CD4-positive, alpha-beta memory T cell (primary cell): Measurements from ENCODE around the gene MACROD2. TPM values are rescaled to one million over a fixed set of nuclear protein-coding genes. Genes with fewer than 3 reads are reported as not detected.

ENCODE experiments used
- CTCF ChIA-PET: fragments of 350-600 bp; sonication (Branson Sonifier 250); formaldehyde crosslinking; loops from one replicate; lab custom pipeline; 2021; ENCODE audit warnings: inconsistent platforms; ENCODE audit not compliant: partially characterized antibody; lab: Charles Lee
- POLR2A ChIA-PET: fragments of 350-600 bp; sonication (Branson Sonifier 250); formaldehyde crosslinking; loops from one replicate; lab custom pipeline; 2021; ENCODE audit not compliant: partially characterized antibody; lab: Charles Lee
- DNase-seq, 5 donors: peaks; one replicate each; pipeline versions ENCODE4 v3.0.0 to v3.0.0-alpha.2; 2020 to 2022; ENCODE audit warnings: mixed read lengths in 1 of 5
- H3K27ac ChIP-seq: one replicate; pipeline ENCODE4 v1.7.0; 2013; ENCODE audit warnings: low read depth, low read length
- H3K27me3 ChIP-seq: 2 replicates; pipeline ENCODE4 v1.7.0; 2013; ENCODE audit warnings: mild to moderate bottlenecking, low read length, moderate library complexity; ENCODE audit not compliant: insufficient read depth
- H3K36me3 ChIP-seq: 2 replicates; pipeline ENCODE4 v1.7.0; 2013; ENCODE audit warnings: mild to moderate bottlenecking, low read length, moderate library complexity; ENCODE audit not compliant: insufficient read depth
- H3K4me1 ChIP-seq: 2 replicates; pipeline ENCODE4 v1.7.0; 2013; ENCODE audit warnings: mild to moderate bottlenecking, low read length, moderate library complexity; ENCODE audit not compliant: insufficient read depth
- H3K4me3 ChIP-seq, 2 donors: one replicate each; pipeline ENCODE4 v1.7.0; 2013; ENCODE audit warnings: low read length in 2 of 2, mild to moderate bottlenecking in 1 of 2
- H3K9me3 ChIP-seq, 2 donors: one replicate each; pipeline ENCODE4 v1.7.0; 2013; ENCODE audit warnings: low read length in 2 of 2, control low read depth in 1 of 2; ENCODE audit not compliant: control insufficient read depth in 1 of 2
- H3K27ac Mint-ChIP-seq, 7 donors: one replicate each; pipeline ENCODE4 v1.8.0; 2020 to 2021; ENCODE audit warnings: mixed read lengths in 7 of 7, mild to moderate bottlenecking in 6 of 7, inconsistent platforms in 3 of 7, moderate library complexity in 3 of 7
- H3K27me3 Mint-ChIP-seq, 2 donors: one replicate each; pipeline ENCODE4 v1.8.0; 2020 to 2021; ENCODE audit warnings: mixed read lengths in 2 of 2
- H3K36me3 Mint-ChIP-seq, 2 donors: one replicate each; pipeline ENCODE4 v1.8.0; 2020 to 2021; ENCODE audit warnings: mixed read lengths in 2 of 2, inconsistent platforms in 1 of 2, mild to moderate bottlenecking in 1 of 2
- H3K4me1 Mint-ChIP-seq, 4 donors: one replicate each; pipeline ENCODE4 v1.8.0; 2020 to 2021; ENCODE audit warnings: mixed read lengths in 4 of 4, mild to moderate bottlenecking in 1 of 4
- H3K4me3 Mint-ChIP-seq, 8 donors: one replicate each; pipeline ENCODE4 v1.8.0; 2020 to 2021; ENCODE audit warnings: mixed read lengths in 8 of 8, mild to moderate bottlenecking in 7 of 8, moderate library complexity in 6 of 8, inconsistent platforms in 3 of 8
- H3K9me3 Mint-ChIP-seq, 8 donors: one replicate each; pipeline ENCODE4 v1.8.0; 2020 to 2021; ENCODE audit warnings: mixed read lengths in 8 of 8, mild to moderate bottlenecking in 5 of 8, inconsistent platforms in 3 of 8, moderate library complexity in 1 of 8
- intact Hi-C: fragments of 100-400 bp; cut with micrococcal nuclease; formaldehyde crosslinking; loops from one replicate; pipeline ENCODE4 v1.15.1; 2023
- polyA plus RNA-seq, 2 donors: library from polyadenylated mRNA; unstranded; fragments of 300-500 nt; fragmentation: Illumina TruSeq; gene quantifications; one replicate each; pipeline ENCODE4 v1.2.3, GENCODE V29; 2021
- total RNA-seq, 2 experiments: library from RNA; stranded (reverse); gene quantifications; one replicate each; pipeline ENCODE4 v1.2.3, GENCODE V29; 2021

The MACROD2 gene
- total and polyA plus RNA-seq, 4 experiments from 2014 or later: not detected

DNA sequence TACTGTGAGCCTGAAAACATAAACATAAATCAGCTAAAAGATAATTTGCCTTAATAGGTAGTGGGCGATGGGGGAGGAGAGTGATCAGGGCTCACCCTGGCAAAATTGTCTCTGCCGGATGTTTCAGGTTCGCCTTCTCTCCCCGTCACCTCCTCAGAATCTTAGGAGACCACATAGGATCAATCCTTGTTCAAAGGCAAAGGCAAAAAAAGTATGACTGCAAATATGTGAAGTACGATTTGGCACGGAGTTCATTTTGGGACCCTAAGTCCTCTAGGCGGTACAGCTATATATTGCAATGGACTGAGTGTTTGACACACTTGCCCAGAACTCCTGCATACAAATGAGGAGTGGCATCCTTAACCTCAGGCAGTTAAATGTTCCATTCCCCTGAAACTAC, 991.3 kb downstream of the MACROD2 start:
- Mint-ChIP-seq H3K4me1 (no peaks in the 10 kb centered on the region), H3K27ac (no peak overlapping the region), H3K36me3 (peaks cover 0 to 2% of the 10 kb centered on the region in 2 donors), H3K9me3 (peaks cover 0 to 28% (median 14%) of the 10 kb centered on the region in 8 donors), H3K4me3 (no peak overlapping the region), H3K27me3 (no peaks in the 10 kb centered on the region)
- H3K36me3 ChIP-seq: no peaks in the 10 kb centered on the region
- intact Hi-C loops: no loop called here
- DNase-seq: no peak
- no peaks in the 10 kb centered on the region for H3K4me1 ChIP-seq
- ChIA-PET CTCF (no interaction called here), POLR2A (no interaction called here)
- H3K4me3 ChIP-seq: no peak overlapping the region
- no peak overlapping the region for H3K27ac ChIP-seq
- H3K9me3 ChIP-seq: no peaks in the 10 kb centered on the region
- no peaks in the 10 kb centered on the region for H3K27me3 ChIP-seq

DNA sequence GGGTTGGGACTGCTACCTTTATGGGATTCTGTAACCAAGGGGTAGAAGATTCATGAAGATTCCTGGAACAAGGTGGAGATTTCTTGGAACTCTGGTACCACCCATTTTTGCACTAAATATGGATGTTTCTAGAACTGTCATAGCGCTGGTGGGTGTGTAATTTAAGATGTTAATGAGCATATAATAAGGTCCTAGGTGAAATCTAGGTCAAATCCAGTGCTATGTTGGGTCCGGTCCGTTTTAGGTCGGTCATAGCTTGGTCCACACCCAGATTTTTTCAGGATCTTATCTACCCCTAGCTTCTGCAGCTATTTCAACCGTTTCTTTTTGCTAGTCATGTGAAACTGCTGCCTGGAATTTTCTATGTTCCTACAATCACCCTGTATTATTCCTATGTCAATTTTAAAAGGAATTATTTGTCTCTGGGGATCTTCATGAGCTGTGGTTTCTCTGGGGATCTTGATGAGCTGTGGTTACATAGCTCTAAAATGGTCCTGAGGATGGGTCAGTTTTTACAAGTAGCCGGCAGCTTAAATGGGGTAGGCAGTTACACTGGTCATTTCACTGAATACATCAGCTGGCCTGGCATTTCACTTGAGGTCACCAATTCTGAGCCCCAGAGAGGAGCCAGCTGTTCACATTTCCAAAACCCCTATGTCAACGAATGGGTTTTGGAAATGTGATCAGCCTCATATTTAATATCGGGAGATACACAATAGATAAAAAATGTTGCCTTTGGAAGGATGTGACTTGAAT, 994.4 kb downstream of the MACROD2 start:
- H3K9me3 Mint-ChIP-seq: peaks cover 0 to 16% (median 9%) of the 10 kb centered on the region in 8 donors
- no peak overlapping the region for H3K4me3 ChIP-seq
- no peak overlapping the region for H3K4me3 Mint-ChIP-seq
- no peaks in the 10 kb centered on the region for H3K36me3 ChIP-seq
- H3K27ac ChIP-seq: no peak overlapping the region
- ChIA-PET CTCF (no interaction called here), POLR2A (interaction anchor here (0.6 kb wide), 1 partner anchor 12 kb away, joined by 3 read pairs; no protein-coding TSS in a partner anchor)
- intact Hi-C loops: no loop called here
- H3K27me3 Mint-ChIP-seq: no peaks in the 10 kb centered on the region
- no peaks in the 10 kb centered on the region for H3K4me1 ChIP-seq
- no peak overlapping the region for H3K27ac Mint-ChIP-seq
- H3K4me1 Mint-ChIP-seq: no peaks in the 10 kb centered on the region
- no peak for DNase-seq
- peaks cover 0 to 2% of the 10 kb centered on the region in 2 donors for H3K36me3 Mint-ChIP-seq
- H3K9me3 ChIP-seq: no peaks in the 10 kb centered on the region
- no peaks in the 10 kb centered on the region for H3K27me3 ChIP-seq

DNA sequence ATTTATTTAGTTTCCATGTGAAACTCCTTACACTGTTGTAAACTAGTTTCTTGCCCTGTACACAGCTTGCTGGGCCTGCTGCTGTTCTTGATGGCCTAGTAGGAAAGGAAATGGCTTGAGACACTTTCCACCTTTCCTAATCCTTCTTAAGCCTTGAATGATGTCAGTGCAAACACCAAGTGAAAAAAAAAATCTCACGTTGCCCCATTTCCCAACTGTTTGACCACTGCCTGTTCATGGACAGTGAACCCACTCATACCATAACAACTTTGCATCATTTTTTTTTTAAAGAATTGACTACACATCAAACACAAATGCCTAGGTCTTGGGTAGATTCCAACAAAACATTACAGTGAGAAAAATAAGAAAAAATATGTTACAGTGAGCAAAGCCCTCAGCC, 995.7 kb downstream of the MACROD2 start:
- H3K9me3 Mint-ChIP-seq: peaks cover 0 to 21% (median 10%) of the 10 kb centered on the region in 8 donors
- Histone ChIP-seq H3K27me3 (no peaks in the 10 kb centered on the region), H3K9me3 (no peaks in the 10 kb centered on the region), H3K36me3 (no peaks in the 10 kb centered on the region), H3K4me1 (no peaks in the 10 kb centered on the region), H3K27ac (no peak overlapping the region), H3K4me3 (no peak overlapping the region)
- intact Hi-C loops: no loop called here
- ChIA-PET POLR2A (no interaction called here), CTCF (no interaction called here)
- no peak for DNase-seq
- peaks cover 0 to 2% of the 10 kb centered on the region in 2 donors for H3K36me3 Mint-ChIP-seq
- H3K4me3 Mint-ChIP-seq: no peak overlapping the region
- H3K27me3 Mint-ChIP-seq: no peaks in the 10 kb centered on the region
- no peaks in the 10 kb centered on the region for H3K4me1 Mint-ChIP-seq
- H3K27ac Mint-ChIP-seq: no peak overlapping the region

DNA sequence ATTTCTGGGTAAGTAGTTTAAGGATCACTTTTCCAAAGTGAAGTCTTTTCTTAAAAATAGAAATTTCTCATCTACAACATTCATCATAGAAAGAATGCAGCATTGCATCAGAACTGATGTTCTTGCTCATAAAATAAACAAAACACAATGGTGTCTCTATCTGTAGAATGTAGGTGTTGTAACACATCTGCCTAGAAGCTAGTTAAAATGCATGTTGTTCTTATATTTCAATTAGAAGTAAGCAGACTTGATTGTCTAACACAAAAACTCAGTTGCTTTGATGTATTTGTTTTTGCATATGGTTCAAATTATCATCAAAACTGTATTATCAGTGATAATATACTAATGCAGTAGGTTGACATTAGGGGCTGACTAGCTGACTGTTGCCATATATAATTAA, 996.8 kb downstream of the MACROD2 start:
- DNase-seq: no peak
- H3K9me3 Mint-ChIP-seq: peaks cover 0 to 25% (median 9%) of the 10 kb centered on the region in 8 donors
- H3K9me3 ChIP-seq: no peaks in the 10 kb centered on the region
- H3K27ac ChIP-seq: no peak overlapping the region
- H3K4me1 Mint-ChIP-seq: no peaks in the 10 kb centered on the region
- H3K36me3 ChIP-seq: no peaks in the 10 kb centered on the region
- H3K27ac Mint-ChIP-seq: no peak overlapping the region
- H3K4me3 ChIP-seq: no peak overlapping the region
- H3K27me3 Mint-ChIP-seq: no peaks in the 10 kb centered on the region
- no peaks in the 10 kb centered on the region for H3K27me3 ChIP-seq
- CTCF ChIA-PET: no interaction called here
- peaks cover 0 to 2% of the 10 kb centered on the region in 2 donors for H3K36me3 Mint-ChIP-seq
- H3K4me3 Mint-ChIP-seq: no peak overlapping the region
- no peaks in the 10 kb centered on the region for H3K4me1 ChIP-seq
- POLR2A ChIA-PET: no interaction called here
- intact Hi-C loops: no loop called here

DNA sequence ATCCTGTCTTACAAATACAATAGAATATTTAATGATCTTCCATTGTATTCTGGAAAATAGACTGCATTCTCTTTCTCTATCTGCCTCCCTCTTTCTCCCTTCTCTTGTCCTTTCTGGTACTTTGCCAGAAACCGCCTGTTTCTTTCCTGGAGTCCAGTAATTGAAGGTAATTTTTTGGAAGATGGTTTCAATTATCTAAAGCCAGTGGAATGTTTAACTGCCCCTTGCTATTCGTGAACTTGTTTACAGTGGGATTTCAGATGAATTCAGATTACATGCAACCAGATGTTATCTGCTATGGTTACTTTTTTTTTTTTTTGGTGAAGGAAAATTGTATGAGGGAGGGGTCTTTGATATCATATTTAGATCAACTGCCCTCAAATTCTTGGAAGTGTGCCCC, 997.6 kb downstream of the MACROD2 start:
- ChIA-PET POLR2A (no interaction called here), CTCF (no interaction called here)
- Histone ChIP-seq H3K36me3 (no peaks in the 10 kb centered on the region), H3K27me3 (no peaks in the 10 kb centered on the region), H3K9me3 (no peaks in the 10 kb centered on the region), H3K4me3 (no peak overlapping the region), H3K27ac (no peak overlapping the region), H3K4me1 (no peaks in the 10 kb centered on the region)
- Mint-ChIP-seq H3K27ac (no peak overlapping the region), H3K36me3 (peaks cover 0 to 2% of the 10 kb centered on the region in 2 donors), H3K27me3 (no peaks in the 10 kb centered on the region), H3K9me3 (peaks cover 0 to 28% (median 9%) of the 10 kb centered on the region in 8 donors), H3K4me3 (no peak overlapping the region), H3K4me1 (no peaks in the 10 kb centered on the region)
- no peak for DNase-seq
- intact Hi-C loops: no loop called here

DNA sequence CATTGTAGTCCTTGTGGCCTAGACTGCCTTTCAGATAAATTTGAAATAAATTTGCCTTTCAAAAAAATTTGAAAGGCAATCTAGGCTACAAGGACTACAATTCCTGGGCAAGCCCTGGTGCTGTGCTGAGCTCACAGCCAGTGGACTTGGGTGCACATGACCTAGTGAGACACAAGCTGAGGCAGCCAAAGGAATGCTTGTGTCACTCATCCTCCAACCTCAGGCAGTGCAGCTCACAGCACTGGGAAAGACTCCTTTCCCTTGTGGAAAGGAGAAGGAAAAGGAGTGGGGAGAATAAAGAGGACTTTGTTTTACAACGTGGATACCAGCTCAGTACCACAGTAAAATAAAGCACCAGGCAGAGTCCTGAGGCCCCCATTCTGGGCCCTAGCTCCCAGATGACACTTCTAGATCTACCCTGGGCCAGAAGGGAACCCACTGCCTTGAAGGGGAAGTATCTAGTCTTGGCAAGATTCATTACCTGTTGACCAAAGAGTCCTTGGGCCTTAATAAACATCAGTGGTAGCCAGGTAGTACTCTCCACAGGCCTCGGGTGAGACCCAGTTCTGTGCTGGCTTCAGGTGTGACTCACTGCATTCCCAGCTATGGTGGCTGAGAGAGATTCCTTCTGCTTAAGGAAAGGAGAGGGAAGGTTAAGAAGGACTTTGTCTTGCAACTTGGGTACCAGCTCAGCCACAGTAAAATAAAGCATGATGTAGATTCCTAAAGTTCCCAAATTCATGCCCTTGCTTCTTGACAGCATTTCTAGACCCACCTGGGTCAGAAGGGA, 1001.8 kb downstream of the MACROD2 start:
- no peaks in the 10 kb centered on the region for H3K4me1 Mint-ChIP-seq
- no peak overlapping the region for H3K27ac ChIP-seq
- H3K27me3 Mint-ChIP-seq: no peaks in the 10 kb centered on the region
- ChIA-PET POLR2A (no interaction called here), CTCF (no interaction called here)
- H3K4me3 ChIP-seq: no peak overlapping the region
- intact Hi-C loops: no loop called here
- DNase-seq: no peak
- no peaks in the 10 kb centered on the region for H3K9me3 ChIP-seq
- no peaks in the 10 kb centered on the region for H3K36me3 ChIP-seq
- no peaks in the 10 kb centered on the region for H3K27me3 ChIP-seq
- H3K9me3 Mint-ChIP-seq: peaks cover 2 to 27% (median 17%) of the 10 kb centered on the region in 8 donors
- H3K4me3 Mint-ChIP-seq: no peak overlapping the region
- H3K36me3 Mint-ChIP-seq: no peaks in the 10 kb centered on the region
- no peaks in the 10 kb centered on the region for H3K4me1 ChIP-seq
- H3K27ac Mint-ChIP-seq: no peak overlapping the region

DNA sequence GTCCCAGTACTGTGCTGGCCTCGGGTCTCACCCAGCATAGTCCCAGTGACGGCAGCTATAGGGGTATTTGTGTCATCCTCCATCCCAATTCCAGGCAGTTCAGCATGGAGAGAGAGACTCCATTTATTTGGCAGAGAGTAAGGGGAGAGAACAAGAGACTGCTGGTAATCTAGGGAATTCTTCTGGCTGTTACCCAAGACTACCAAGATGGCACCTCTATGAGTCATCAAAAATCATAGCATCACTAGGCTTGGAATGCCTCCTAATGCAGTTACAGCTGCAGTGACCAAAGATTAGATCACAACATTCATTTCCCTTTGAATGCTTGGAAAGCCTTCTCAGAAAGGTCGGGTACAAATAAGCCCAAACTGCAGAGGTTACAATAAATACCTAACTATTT, 1002.5 kb downstream of the MACROD2 start:
- peaks cover 2 to 28% (median 17%) of the 10 kb centered on the region in 8 donors for H3K9me3 Mint-ChIP-seq
- Histone ChIP-seq H3K27ac (no peak overlapping the region), H3K9me3 (no peaks in the 10 kb centered on the region), H3K4me3 (no peak overlapping the region), H3K36me3 (no peaks in the 10 kb centered on the region), H3K27me3 (no peaks in the 10 kb centered on the region), H3K4me1 (no peaks in the 10 kb centered on the region)
- H3K27me3 Mint-ChIP-seq: no peaks in the 10 kb centered on the region
- intact Hi-C loops: no loop called here
- peak overlapping the region in 1 of 8 donors; percentile 11 for H3K4me3 Mint-ChIP-seq
- no peak for DNase-seq
- no peaks in the 10 kb centered on the region for H3K36me3 Mint-ChIP-seq
- H3K4me1 Mint-ChIP-seq: no peaks in the 10 kb centered on the region
- ChIA-PET POLR2A (no interaction called here), CTCF (no interaction called here)
- H3K27ac Mint-ChIP-seq: no peak overlapping the region
